ENCODE results near the gene SAMD4A. TPM values are rescaled to one million over a fixed set of nuclear protein-coding genes. Genes with fewer than 3 reads are reported as not detected.

SAMD4A gene
- total and polyA plus RNA-seq, 2 of the 4 experiments (the other 2 are of a cell fraction): 22.9 to 38.2 TPM

- no peak overlapping the region for H3K4me2 ChIP-seq (ENCODE audit: low read depth, low read length)
- peaks cover 0 to 5% of the 10 kb centered on the region in 2 experiments; a peak in 2 of 4 replicates for H3K79me1 ChIP-seq (ENCODE audit: low read depth in 1 of 2, low read length in 2 of 2)
- intact Hi-C loops (cut with micrococcal nuclease): loop anchor here (5.0 kb wide), 1 partner anchor 427 kb away; no protein-coding TSS in a partner anchor
- no peak overlapping the region for H3K27ac ChIP-seq (ENCODE audit: insufficient read depth, low read length)
- peaks cover 23% of the 10 kb centered on the region for H3K36me3 ChIP-seq (ENCODE audit: control insufficient read depth, insufficient read depth, low read length)
- TF ChIP-seq MXI1 (IDR thresholded peaks at IDR 0.05; ENCODE audit: borderline replicate concordance, low read depth, low read length): no peak
- TF ChIP-seq, protein P1, sequence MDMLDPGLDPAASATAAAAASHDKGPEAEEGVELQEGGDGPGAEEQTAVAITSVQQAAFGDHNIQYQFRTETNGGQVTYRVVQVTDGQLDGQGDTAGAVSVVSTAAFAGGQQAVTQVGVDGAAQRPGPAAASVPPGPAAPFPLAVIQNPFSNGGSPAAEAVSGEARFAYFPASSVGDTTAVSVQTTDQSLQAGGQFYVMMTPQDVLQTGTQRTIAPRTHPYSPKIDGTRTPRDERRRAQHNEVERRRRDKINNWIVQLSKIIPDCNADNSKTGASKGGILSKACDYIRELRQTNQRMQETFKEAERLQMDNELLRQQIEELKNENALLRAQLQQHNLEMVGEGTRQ (IDR thresholded peaks at IDR 0.05; ENCODE audit: low read depth, low read length): no peak
- TF ChIP-seq, protein P2, sequence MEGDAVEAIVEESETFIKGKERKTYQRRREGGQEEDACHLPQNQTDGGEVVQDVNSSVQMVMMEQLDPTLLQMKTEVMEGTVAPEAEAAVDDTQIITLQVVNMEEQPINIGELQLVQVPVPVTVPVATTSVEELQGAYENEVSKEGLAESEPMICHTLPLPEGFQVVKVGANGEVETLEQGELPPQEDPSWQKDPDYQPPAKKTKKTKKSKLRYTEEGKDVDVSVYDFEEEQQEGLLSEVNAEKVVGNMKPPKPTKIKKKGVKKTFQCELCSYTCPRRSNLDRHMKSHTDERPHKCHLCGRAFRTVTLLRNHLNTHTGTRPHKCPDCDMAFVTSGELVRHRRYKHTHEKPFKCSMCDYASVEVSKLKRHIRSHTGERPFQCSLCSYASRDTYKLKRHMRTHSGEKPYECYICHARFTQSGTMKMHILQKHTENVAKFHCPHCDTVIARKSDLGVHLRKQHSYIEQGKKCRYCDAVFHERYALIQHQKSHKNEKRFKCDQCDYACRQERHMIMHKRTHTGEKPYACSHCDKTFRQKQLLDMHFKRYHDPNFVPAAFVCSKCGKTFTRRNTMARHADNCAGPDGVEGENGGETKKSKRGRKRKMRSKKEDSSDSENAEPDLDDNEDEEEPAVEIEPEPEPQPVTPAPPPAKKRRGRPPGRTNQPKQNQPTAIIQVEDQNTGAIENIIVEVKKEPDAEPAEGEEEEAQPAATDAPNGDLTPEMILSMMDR (conservative IDR thresholded peaks at IDR 0.05; ENCODE audit: low read depth, low read length): no peak
- TF ChIP-seq SMC3 (IDR thresholded peaks at IDR 0.05; ENCODE audit: low read depth, low read length): no peak
- TF ChIP-seq MAFK (IDR thresholded peaks at IDR 0.05; ENCODE audit: low read depth, low read length): no peak
- TF ChIP-seq NFE2L2 (IDR thresholded peaks at IDR 0.05; ENCODE audit: low read depth, low read length): no peak
- TF ChIP-seq BHLHE40 (IDR thresholded peaks at IDR 0.05; ENCODE audit: low read depth, low read length): no peak
- TF ChIP-seq RAD21 (IDR thresholded peaks at IDR 0.05; ENCODE audit: low read length): no peak
- TF ChIP-seq RCOR1 (IDR thresholded peaks at IDR 0.05; ENCODE audit: insufficient replicate concordance, low read length): no peak
- no peak for TF ChIP-seq CEBPB (IDR thresholded peaks at IDR 0.05; ENCODE audit: low read depth, low read length)
- no peak for TF ChIP-seq POLR2A (IDR thresholded peaks at IDR 0.05; ENCODE audit: low read depth, low read length)
- no peak for TF ChIP-seq CHD1 (IDR thresholded peaks at IDR 0.05; ENCODE audit: low read depth, low read length)
- no peak for TF ChIP-seq RFX5 (IDR thresholded peaks at IDR 0.05; ENCODE audit: low read depth, low read length)
- H2BK120ac ChIP-seq (ENCODE audit: low read depth, low read length): no peak overlapping the region
- no peak overlapping the region for H4K8ac ChIP-seq (ENCODE audit: low read depth in 2 of 2, low read length in 2 of 2)
- in situ Hi-C loops (cut with MboI; ENCODE audit: low sequenced_read_pairs): no loop called here
- no peak overlapping the region for H3K23ac ChIP-seq (ENCODE audit: low read depth, low read length)
- no peak overlapping the region for H2BK5ac ChIP-seq (ENCODE audit: low read depth, low read length, poor library complexity, severe bottlenecking)
- no peak overlapping the region for H3K14ac ChIP-seq (replicated peaks; ENCODE audit: low read depth, low read length)
- no peak overlapping the region for H2AFZ ChIP-seq (replicated peaks; ENCODE audit: low read length, poor library complexity)
- H3K9me3 ChIP-seq (ENCODE audit: control insufficient read depth, insufficient read depth, low read length): peaks cover 7% of the 10 kb centered on the region
- no peak overlapping the region for H2BK15ac ChIP-seq (ENCODE audit: low read depth, low read length)
- ChIA-PET POLR2A (ENCODE audit: unreplicated experiment) (no interaction called here), CTCF (interaction anchor here (0.7 kb wide), 1 partner anchor 10 kb away, joined by 3 read pairs; no protein-coding TSS in a partner anchor)
- DNase-seq (no peak), ATAC-seq (ENCODE audit: low read depth) (no peak)
- H3K18ac ChIP-seq (ENCODE audit: low read depth, low read length): no peak overlapping the region
- H2AK5ac ChIP-seq (ENCODE audit: low read depth, low read length): no peak overlapping the region
- no peak overlapping the region for H3K4ac ChIP-seq (ENCODE audit: low read depth, low read length)
- H3K9ac ChIP-seq (ENCODE audit: low read depth, low read length): no peak overlapping the region
- no peaks in the 10 kb centered on the region for H3K27me3 ChIP-seq (ENCODE audit: control insufficient read depth, insufficient read depth, low read length)
- H3K4me3 ChIP-seq (ENCODE audit: insufficient read depth, low read depth, low read length): no peak overlapping the region
- peaks cover 9% of the 10 kb centered on the region; the same call in 1 of the 2 replicates for H3K9me1 ChIP-seq (ENCODE audit: insufficient read depth, low read length)
- H4K91ac ChIP-seq (ENCODE audit: insufficient read depth, low read depth, low read length): no peak overlapping the region
- H4K20me1 ChIP-seq (ENCODE audit: insufficient read depth, low read length): 0 out of 2 replicates have a peak, but pooled peaks cover 6% of the 10 kb centered on the region
- no peak overlapping the region for H2BK20ac ChIP-seq (ENCODE audit: low read depth, low read length)
- dilution Hi-C loops (cut with HindIII; ENCODE audit: low sequenced_read_pairs, unreplicated experiment): no loop called here
- no peak overlapping the region for H3K56ac ChIP-seq (ENCODE audit: extremely low read depth, insufficient read depth, low read length)
- WGBS, 2 experiments (ENCODE audit: extremely low coverage in 2 of 2, insufficient read length in 1 of 2): no CpG with 5 or more reads among the region's 1 CpG
- H3K4me1 ChIP-seq (ENCODE audit: control insufficient read depth, insufficient read depth, low read length): peaks cover 13% of the 10 kb centered on the region
- H4K5ac ChIP-seq (ENCODE audit: low read depth, low read length): no peak overlapping the region
- BruUV-seq (replicated peaks): no TSS peak
- H2AK9ac ChIP-seq (replicated peaks; ENCODE audit: low read depth, low read length, poor library complexity): no peak overlapping the region
These were observed 227.2 kb downstream of the SAMD4A start for GRCh38 chr14:54794159-54794558.
